ENCODE data around the gene DOK6.
"Not testable (repeated sequence)": the region's sequence is repeated elsewhere in the genome, so short reads cannot be mapped to it uniquely, and the experiment has no call there.

Gene DOK6

GRCh38 chr18:69359768-69360167, 40.9 kb upstream of the DOK6 start:
- H4K8ac ChIP-seq (ENCODE audit: low read depth, low read length); H2BK12ac ChIP-seq (ENCODE audit: low read length); H4K12ac ChIP-seq (ENCODE audit: low read depth, low read length); H3K9me3 ChIP-seq (ENCODE audit: insufficient read depth, low read depth, low read length); H3K27ac ChIP-seq (ENCODE audit: low read depth, low read length); H3K79me1 ChIP-seq (ENCODE audit: low read length); H2BK5ac ChIP-seq (ENCODE audit: low read depth, low read length, poor library complexity); H3K18ac ChIP-seq (ENCODE audit: low read length); H3K27me3 ChIP-seq (ENCODE audit: insufficient read depth, low read length); H2AFZ ChIP-seq (ENCODE audit: insufficient read depth, low read length, poor library complexity); H3K79me2 ChIP-seq (ENCODE audit: control insufficient read depth, insufficient read depth, low read length, poor library complexity); H2AK5ac ChIP-seq (ENCODE audit: low read length); H3K4me2 ChIP-seq (ENCODE audit: low read length); H3K4ac ChIP-seq (ENCODE audit: low read depth, low read length); H2BK120ac ChIP-seq (ENCODE audit: insufficient read depth, low read length, poor library complexity); H3K4me1 ChIP-seq (ENCODE audit: control insufficient read depth in 1 of 2, insufficient read depth in 2 of 2, low read length in 2 of 2); H3K9ac ChIP-seq (ENCODE audit: low read length); H4K91ac ChIP-seq (ENCODE audit: low read depth, low read length); H3K4me3 ChIP-seq (ENCODE audit: low read depth, low read length); H3K23ac ChIP-seq (ENCODE audit: low read length); H3K14ac ChIP-seq (ENCODE audit: low read length); H3K36me3 ChIP-seq (ENCODE audit: control insufficient read depth in 1 of 2, insufficient read depth in 2 of 2, low read length in 2 of 2); DNase-seq: not testable (repeated sequence)
- no CpG with 5 or more reads among the region's 1 CpG for WGBS (ENCODE audit: extremely low coverage, insufficient coverage, insufficient read length)

GRCh38 chr18:69364930-69365329, 35.8 kb upstream of the DOK6 start:
- Histone ChIP-seq H3K79me2 (ENCODE audit: control insufficient read depth, insufficient read depth, low read length, poor library complexity) (no peaks in the 10 kb centered on the region), H3K27me3 (ENCODE audit: insufficient read depth, low read length) (no peaks in the 10 kb centered on the region), H3K36me3 (ENCODE audit: control insufficient read depth in 1 of 2, insufficient read depth in 2 of 2, low read length in 2 of 2) (no peaks in the 10 kb centered on the region), H3K4ac (ENCODE audit: low read depth, low read length) (no peak overlapping the region), H3K9ac (ENCODE audit: low read length) (no peak overlapping the region), H3K27ac (ENCODE audit: low read depth, low read length) (no peak overlapping the region), H3K14ac (ENCODE audit: low read length) (no peak overlapping the region), H4K91ac (ENCODE audit: low read depth, low read length) (no peak overlapping the region), H2BK120ac (ENCODE audit: insufficient read depth, low read length, poor library complexity) (no peak overlapping the region), H3K9me3 (ENCODE audit: insufficient read depth, low read depth, low read length) (no peaks in the 10 kb centered on the region), H3K79me1 (ENCODE audit: low read length) (no peaks in the 10 kb centered on the region), H2BK5ac (ENCODE audit: low read depth, low read length, poor library complexity) (no peak overlapping the region), H3K4me2 (ENCODE audit: low read length) (no peak overlapping the region), H4K12ac (ENCODE audit: low read depth, low read length) (no peak overlapping the region), H2AFZ (ENCODE audit: insufficient read depth, low read length, poor library complexity) (no peak overlapping the region), H3K18ac (ENCODE audit: low read length) (no peak overlapping the region), H3K23ac (ENCODE audit: low read length) (no peak overlapping the region), H2AK5ac (ENCODE audit: low read length) (no peak overlapping the region), H3K4me3 (ENCODE audit: low read depth, low read length) (no peak overlapping the region), H4K8ac (ENCODE audit: low read depth, low read length) (no peak overlapping the region), H3K4me1 (ENCODE audit: control insufficient read depth in 1 of 2, insufficient read depth in 2 of 2, low read length in 2 of 2) (no peaks in the 10 kb centered on the region), H2BK12ac (ENCODE audit: low read length) (no peak overlapping the region)
- no peak for DNase-seq
- no CpG with 5 or more reads among the region's 2 CpGs for WGBS (ENCODE audit: extremely low coverage, insufficient coverage, insufficient read length)

DNA sequence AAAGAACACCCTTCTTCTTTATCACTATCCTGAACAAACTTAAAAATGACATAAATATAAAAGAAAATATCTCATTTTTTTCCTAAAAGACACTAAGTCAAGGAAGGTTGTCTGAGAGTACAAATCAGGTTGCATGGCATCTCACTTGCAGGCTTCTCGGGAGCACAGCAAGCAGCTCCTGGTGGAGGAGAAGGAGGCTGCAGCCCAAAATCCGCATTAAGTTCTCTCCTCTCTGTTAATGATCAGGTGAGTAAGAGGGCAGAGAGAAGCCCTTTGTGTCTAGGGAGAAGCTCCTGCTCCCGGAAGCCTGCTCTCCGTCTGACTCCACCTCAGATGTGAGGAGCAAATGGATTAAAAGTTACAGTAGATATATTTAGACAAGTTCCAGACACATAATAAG, 35.0 kb upstream of the DOK6 start:
- Histone ChIP-seq H4K91ac (ENCODE audit: low read depth, low read length) (no peak overlapping the region), H3K4ac (ENCODE audit: low read depth, low read length) (no peak overlapping the region), H3K4me2 (ENCODE audit: low read length) (no peak overlapping the region), H2BK120ac (ENCODE audit: insufficient read depth, low read length, poor library complexity) (no peak overlapping the region), H4K12ac (ENCODE audit: low read depth, low read length) (no peak overlapping the region), H3K27ac (ENCODE audit: low read depth, low read length) (no peak overlapping the region), H4K8ac (ENCODE audit: low read depth, low read length) (no peak overlapping the region), H2BK12ac (ENCODE audit: low read length) (no peak overlapping the region), H3K14ac (ENCODE audit: low read length) (no peak overlapping the region), H3K18ac (ENCODE audit: low read length) (no peak overlapping the region), H3K4me1 (ENCODE audit: control insufficient read depth in 1 of 2, insufficient read depth in 2 of 2, low read length in 2 of 2) (no peaks in the 10 kb centered on the region), H3K36me3 (ENCODE audit: control insufficient read depth in 1 of 2, insufficient read depth in 2 of 2, low read length in 2 of 2) (no peaks in the 10 kb centered on the region), H2BK5ac (ENCODE audit: low read depth, low read length, poor library complexity) (no peak overlapping the region), H3K79me1 (ENCODE audit: low read length) (no peaks in the 10 kb centered on the region), H2AFZ (ENCODE audit: insufficient read depth, low read length, poor library complexity) (no peak overlapping the region), H2AK5ac (ENCODE audit: low read length) (no peak overlapping the region), H3K79me2 (ENCODE audit: control insufficient read depth, insufficient read depth, low read length, poor library complexity) (no peaks in the 10 kb centered on the region), H3K9me3 (ENCODE audit: insufficient read depth, low read depth, low read length) (no peaks in the 10 kb centered on the region), H3K9ac (ENCODE audit: low read length) (no peak overlapping the region), H3K4me3 (ENCODE audit: low read depth, low read length) (no peak overlapping the region), H3K23ac (ENCODE audit: low read length) (no peak overlapping the region), H3K27me3 (ENCODE audit: insufficient read depth, low read length) (no peaks in the 10 kb centered on the region)
- WGBS (ENCODE audit: extremely low coverage, insufficient coverage, insufficient read length) = no CpG with 5 or more reads among the region's 4 CpGs
- no peak for DNase-seq

GRCh38 chr18:69367104-69367503, 33.6 kb upstream of the DOK6 start:
- no peak overlapping the region for H2AFZ ChIP-seq (ENCODE audit: insufficient read depth, low read length, poor library complexity)
- no peak overlapping the region for H2BK12ac ChIP-seq (ENCODE audit: low read length)
- no peak overlapping the region for H3K27ac ChIP-seq (ENCODE audit: low read depth, low read length)
- H4K12ac ChIP-seq (ENCODE audit: low read depth, low read length) = no peak overlapping the region
- no peak for DNase-seq
- no peak overlapping the region for H3K4ac ChIP-seq (ENCODE audit: low read depth, low read length)
- H3K79me1 ChIP-seq (ENCODE audit: low read length) = no peaks in the 10 kb centered on the region
- no peak overlapping the region for H3K4me2 ChIP-seq (ENCODE audit: low read length)
- no peaks in the 10 kb centered on the region for H3K9me3 ChIP-seq (ENCODE audit: insufficient read depth, low read depth, low read length)
- H3K9ac ChIP-seq (ENCODE audit: low read length) = no peak overlapping the region
- H4K8ac ChIP-seq (ENCODE audit: low read depth, low read length) = no peak overlapping the region
- WGBS (ENCODE audit: extremely low coverage, insufficient coverage, insufficient read length) = no CpG with 5 or more reads among the region's 2 CpGs
- H3K36me3 ChIP-seq (ENCODE audit: control insufficient read depth in 1 of 2, insufficient read depth in 2 of 2, low read length in 2 of 2) = no peaks in the 10 kb centered on the region
- no peak overlapping the region for H2BK120ac ChIP-seq (ENCODE audit: insufficient read depth, low read length, poor library complexity)
- no peak overlapping the region for H3K18ac ChIP-seq (ENCODE audit: low read length)
- H3K79me2 ChIP-seq (ENCODE audit: control insufficient read depth, insufficient read depth, low read length, poor library complexity) = no peaks in the 10 kb centered on the region
- no peak overlapping the region for H3K23ac ChIP-seq (ENCODE audit: low read length)
- H3K27me3 ChIP-seq (ENCODE audit: insufficient read depth, low read length) = no peaks in the 10 kb centered on the region
- no peak overlapping the region for H3K4me3 ChIP-seq (ENCODE audit: low read depth, low read length)
- no peak overlapping the region for H3K14ac ChIP-seq (ENCODE audit: low read length)
- no peak overlapping the region for H4K91ac ChIP-seq (ENCODE audit: low read depth, low read length)
- no peaks in the 10 kb centered on the region for H3K4me1 ChIP-seq (ENCODE audit: control insufficient read depth in 1 of 2, insufficient read depth in 2 of 2, low read length in 2 of 2)
- H2AK5ac ChIP-seq (ENCODE audit: low read length) = no peak overlapping the region
- H2BK5ac ChIP-seq (ENCODE audit: low read depth, low read length, poor library complexity) = no peak overlapping the region
